ENCODE measurements around the gene VPS35L.

The VPS35L gene

GRCh38 chr16:19697756-19698318 is 142.3 kb downstream of the VPS35L start:
- no peak for TF ChIP-seq CTCF (IDR thresholded peaks at IDR 0.05; ENCODE audit: insufficient read depth, low read length, poor library complexity, severe bottlenecking)
- H3K27me3 ChIP-seq (replicated peaks; ENCODE audit: control insufficient read depth, insufficient read depth, low read length), result no peaks in the 10 kb centered on the region
- DNase-seq (ENCODE audit: extremely low read depth, insufficient read length), result no peak
- peaks cover 12% of the 10 kb centered on the region for H3K36me3 ChIP-seq (ENCODE audit: control insufficient read depth, insufficient read depth, low read length)
- no peak overlapping the region for H3K4me3 ChIP-seq (replicated peaks; ENCODE audit: low read depth, low read length)

GRCh38 chr16:19698480-19699465 is 143.3 kb downstream of the VPS35L start:
- H3K27me3 ChIP-seq (replicated peaks; ENCODE audit: control insufficient read depth, insufficient read depth, low read length), result no peaks in the 10 kb centered on the region
- H3K4me3 ChIP-seq (replicated peaks; ENCODE audit: low read depth, low read length), result no peak overlapping the region
- DNase-seq (ENCODE audit: extremely low read depth, insufficient read length), result no peak
- no peak for TF ChIP-seq CTCF (IDR thresholded peaks at IDR 0.05; ENCODE audit: insufficient read depth, low read length, poor library complexity, severe bottlenecking)
- H3K36me3 ChIP-seq (ENCODE audit: control insufficient read depth, insufficient read depth, low read length), result peaks cover 13% of the 10 kb centered on the region

GRCh38 chr16:19699472-19699871 is 144.0 kb downstream of the VPS35L start:
- no peak for TF ChIP-seq CTCF (IDR thresholded peaks at IDR 0.05; ENCODE audit: insufficient read depth, low read length, poor library complexity, severe bottlenecking)
- Histone ChIP-seq H3K27me3 (replicated peaks; ENCODE audit: control insufficient read depth, insufficient read depth, low read length) (no peaks in the 10 kb centered on the region), H3K36me3 (ENCODE audit: control insufficient read depth, insufficient read depth, low read length) (peaks cover 13% of the 10 kb centered on the region), H3K4me3 (replicated peaks; ENCODE audit: low read depth, low read length) (no peak overlapping the region)
- DNase-seq (ENCODE audit: extremely low read depth, insufficient read length), result no peak

GRCh38 chr16:19700319-19700781 is 144.8 kb downstream of the VPS35L start:
- H3K36me3 ChIP-seq (ENCODE audit: control insufficient read depth, insufficient read depth, low read length), result peaks cover 22% of the 10 kb centered on the region
- H3K4me3 ChIP-seq (replicated peaks; ENCODE audit: low read depth, low read length), result no peak overlapping the region
- H3K27me3 ChIP-seq (replicated peaks; ENCODE audit: control insufficient read depth, insufficient read depth, low read length), result no peaks in the 10 kb centered on the region
- no peak for DNase-seq (ENCODE audit: extremely low read depth, insufficient read length)
- TF ChIP-seq CTCF (IDR thresholded peaks at IDR 0.05; ENCODE audit: insufficient read depth, low read length, poor library complexity, severe bottlenecking), result no peak

GRCh38 chr16:19701091-19701490 is 145.6 kb downstream of the VPS35L start:
- Histone ChIP-seq H3K36me3 (ENCODE audit: control insufficient read depth, insufficient read depth, low read length) (peaks cover 27% of the 10 kb centered on the region), H3K4me3 (replicated peaks; ENCODE audit: low read depth, low read length) (no peak overlapping the region), H3K27me3 (replicated peaks; ENCODE audit: control insufficient read depth, insufficient read depth, low read length) (no peaks in the 10 kb centered on the region)
- no peak for DNase-seq (ENCODE audit: extremely low read depth, insufficient read length)
- no peak for TF ChIP-seq CTCF (IDR thresholded peaks at IDR 0.05; ENCODE audit: insufficient read depth, low read length, poor library complexity, severe bottlenecking)
